ENCODE results near the gene TTI1.

Gene TTI1

DNA sequence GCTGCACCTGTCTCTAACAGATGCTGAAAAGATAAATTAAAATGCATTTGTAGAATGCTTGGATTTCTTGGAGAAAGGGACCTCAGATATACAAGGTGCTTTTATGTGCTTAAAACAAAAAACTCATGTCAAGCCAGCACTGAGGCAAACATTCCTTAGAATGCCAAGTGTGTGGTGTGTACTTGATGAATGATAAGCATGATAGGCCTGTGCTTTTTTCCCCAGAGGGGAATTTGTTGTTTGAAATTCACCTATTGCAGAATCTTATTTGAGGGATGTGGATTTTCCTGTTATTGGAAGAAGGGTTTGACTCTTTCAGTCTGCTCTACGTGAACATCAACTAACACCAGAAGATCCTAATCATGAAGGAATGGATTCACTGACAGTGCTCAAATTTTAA is 28.8 kb downstream of the TTI1 start:
- H3K36me3 ChIP-seq (ENCODE audit: control insufficient read depth in 2 of 2, insufficient read depth in 1 of 2, low read length in 2 of 2) = peaks cover 6 to 73% of the 10 kb centered on the region in 2 experiments; a peak in 2 of 3 replicates
- no peaks in the 10 kb centered on the region for H3K4me1 ChIP-seq (ENCODE audit: control insufficient read depth, insufficient read depth, low read length)
- POLR2A ChIA-PET = no interaction called here
- CTCF ChIA-PET = interaction anchor here (0.7 kb wide), 1 partner anchor 295 kb away, joined by 3 read pairs; no protein-coding TSS in a partner anchor
- H3K4me3 ChIP-seq (ENCODE audit: low read depth, low read length) = no peak overlapping the region
- H3K9me3 ChIP-seq (ENCODE audit: control insufficient read depth, insufficient read depth, low read depth, low read length) = no peaks in the 10 kb centered on the region
- no peak overlapping the region for H3K27ac ChIP-seq (ENCODE audit: extremely low read depth, low read depth, low read length)
- no peak for TF ChIP-seq ZNF555 (tag by site-specific recombination; conservative IDR thresholded peaks at IDR 0.05)
- TF ChIP-seq ZNF169 (tag by site-specific recombination; IDR thresholded peaks at IDR 0.05) = no peak
- TF ChIP-seq ZNF624 (tag by site-specific recombination; IDR thresholded peaks at IDR 0.05) = no peak
- TF ChIP-seq ZNF660 (tag by site-specific recombination; IDR thresholded peaks at IDR 0.05) = no peak
- no peak for TF ChIP-seq ZNF596 (tag by site-specific recombination; IDR thresholded peaks at IDR 0.05)
- TF ChIP-seq KLF1 (tag by site-specific recombination; IDR thresholded peaks at IDR 0.05) = no peak
- no peak for TF ChIP-seq ZNF449 (tag by site-specific recombination; IDR thresholded peaks at IDR 0.05)
- no peak for TF ChIP-seq ZNF211 (tag by site-specific recombination; IDR thresholded peaks at IDR 0.05; ENCODE audit: low read depth)
- TF ChIP-seq, protein P1, sequence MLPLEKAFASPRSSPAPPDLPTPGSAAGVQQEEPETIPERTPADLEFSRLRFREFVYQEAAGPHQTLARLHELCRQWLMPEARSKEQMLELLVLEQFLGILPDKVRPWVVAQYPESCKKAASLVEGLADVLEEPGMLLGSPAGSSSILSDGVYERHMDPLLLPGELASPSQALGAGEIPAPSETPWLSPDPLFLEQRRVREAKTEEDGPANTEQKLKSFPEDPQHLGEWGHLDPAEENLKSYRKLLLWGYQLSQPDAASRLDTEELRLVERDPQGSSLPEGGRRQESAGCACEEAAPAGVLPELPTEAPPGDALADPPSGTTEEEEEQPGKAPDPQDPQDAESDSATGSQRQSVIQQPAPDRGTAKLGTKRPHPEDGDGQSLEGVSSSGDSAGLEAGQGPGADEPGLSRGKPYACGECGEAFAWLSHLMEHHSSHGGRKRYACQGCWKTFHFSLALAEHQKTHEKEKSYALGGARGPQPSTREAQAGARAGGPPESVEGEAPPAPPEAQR (tag by site-specific recombination; IDR thresholded peaks at IDR 0.05) = no peak
- TF ChIP-seq, protein P2, sequence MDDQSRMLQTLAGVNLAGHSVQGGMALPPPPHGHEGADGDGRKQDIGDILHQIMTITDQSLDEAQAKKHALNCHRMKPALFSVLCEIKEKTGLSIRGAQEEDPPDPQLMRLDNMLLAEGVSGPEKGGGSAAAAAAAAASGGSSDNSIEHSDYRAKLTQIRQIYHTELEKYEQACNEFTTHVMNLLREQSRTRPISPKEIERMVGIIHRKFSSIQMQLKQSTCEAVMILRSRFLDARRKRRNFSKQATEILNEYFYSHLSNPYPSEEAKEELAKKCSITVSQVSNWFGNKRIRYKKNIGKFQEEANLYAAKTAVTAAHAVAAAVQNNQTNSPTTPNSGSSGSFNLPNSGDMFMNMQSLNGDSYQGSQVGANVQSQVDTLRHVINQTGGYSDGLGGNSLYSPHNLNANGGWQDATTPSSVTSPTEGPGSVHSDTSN (CRISPR knock-in tag; IDR thresholded peaks at IDR 0.05) = no peak
- TF ChIP-seq, protein P3, sequence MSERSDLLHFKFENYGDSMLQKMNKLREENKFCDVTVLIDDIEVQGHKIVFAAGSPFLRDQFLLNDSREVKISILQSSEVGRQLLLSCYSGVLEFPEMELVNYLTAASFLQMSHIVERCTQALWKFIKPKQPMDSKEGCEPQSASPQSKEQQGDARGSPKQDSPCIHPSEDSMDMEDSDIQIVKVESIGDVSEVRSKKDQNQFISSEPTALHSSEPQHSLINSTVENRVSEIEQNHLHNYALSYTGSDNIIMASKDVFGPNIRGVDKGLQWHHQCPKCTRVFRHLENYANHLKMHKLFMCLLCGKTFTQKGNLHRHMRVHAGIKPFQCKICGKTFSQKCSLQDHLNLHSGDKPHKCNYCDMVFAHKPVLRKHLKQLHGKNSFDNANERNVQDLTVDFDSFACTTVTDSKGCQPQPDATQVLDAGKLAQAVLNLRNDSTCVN (tag by site-specific recombination; optimal IDR thresholded peaks at IDR 0.05) = no peak
- no peak for TF ChIP-seq ZNF266 (tag by site-specific recombination; IDR thresholded peaks at IDR 0.05; ENCODE audit: low read depth)
- TF ChIP-seq ZBTB48 (tag by site-specific recombination; IDR thresholded peaks at IDR 0.05) = no peak
- TF ChIP-seq ZNF146 (tag by site-specific recombination; IDR thresholded peaks at IDR 0.05) = no peak
- TF ChIP-seq, protein P4, sequence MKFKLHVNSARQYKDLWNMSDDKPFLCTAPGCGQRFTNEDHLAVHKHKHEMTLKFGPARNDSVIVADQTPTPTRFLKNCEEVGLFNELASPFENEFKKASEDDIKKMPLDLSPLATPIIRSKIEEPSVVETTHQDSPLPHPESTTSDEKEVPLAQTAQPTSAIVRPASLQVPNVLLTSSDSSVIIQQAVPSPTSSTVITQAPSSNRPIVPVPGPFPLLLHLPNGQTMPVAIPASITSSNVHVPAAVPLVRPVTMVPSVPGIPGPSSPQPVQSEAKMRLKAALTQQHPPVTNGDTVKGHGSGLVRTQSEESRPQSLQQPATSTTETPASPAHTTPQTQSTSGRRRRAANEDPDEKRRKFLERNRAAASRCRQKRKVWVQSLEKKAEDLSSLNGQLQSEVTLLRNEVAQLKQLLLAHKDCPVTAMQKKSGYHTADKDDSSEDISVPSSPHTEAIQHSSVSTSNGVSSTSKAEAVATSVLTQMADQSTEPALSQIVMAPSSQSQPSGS (tag by site-specific recombination; IDR thresholded peaks at IDR 0.05; ENCODE audit: low read depth) = no peak
- TF ChIP-seq, protein P5, sequence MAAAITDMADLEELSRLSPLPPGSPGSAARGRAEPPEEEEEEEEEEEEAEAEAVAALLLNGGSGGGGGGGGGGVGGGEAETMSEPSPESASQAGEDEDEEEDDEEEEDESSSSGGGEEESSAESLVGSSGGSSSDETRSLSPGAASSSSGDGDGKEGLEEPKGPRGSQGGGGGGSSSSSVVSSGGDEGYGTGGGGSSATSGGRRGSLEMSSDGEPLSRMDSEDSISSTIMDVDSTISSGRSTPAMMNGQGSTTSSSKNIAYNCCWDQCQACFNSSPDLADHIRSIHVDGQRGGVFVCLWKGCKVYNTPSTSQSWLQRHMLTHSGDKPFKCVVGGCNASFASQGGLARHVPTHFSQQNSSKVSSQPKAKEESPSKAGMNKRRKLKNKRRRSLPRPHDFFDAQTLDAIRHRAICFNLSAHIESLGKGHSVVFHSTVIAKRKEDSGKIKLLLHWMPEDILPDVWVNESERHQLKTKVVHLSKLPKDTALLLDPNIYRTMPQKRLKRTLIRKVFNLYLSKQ (tag by site-specific recombination; IDR thresholded peaks at IDR 0.05; ENCODE audit: borderline replicate concordance) = no peak

- ChIA-PET POLR2A (no interaction called here), CTCF (no interaction called here)
- no peak overlapping the region for H3K4me3 ChIP-seq (ENCODE audit: low read depth, low read length)
- TF ChIP-seq ZNF155 (tag by site-specific recombination; IDR thresholded peaks at IDR 0.05) (no peak), ZNF426 (tag by site-specific recombination; IDR thresholded peaks at IDR 0.05) (no peak), ZNF473 (tag by site-specific recombination; IDR thresholded peaks at IDR 0.05) (no peak), KLF8 (tag by site-specific recombination; IDR thresholded peaks at IDR 0.05) (no peak), ZNF175 (tag by site-specific recombination; IDR thresholded peaks at IDR 0.05) (no peak), ZSCAN4 (tag by site-specific recombination; IDR thresholded peaks at IDR 0.05) (no peak), ZNF350 (tag by site-specific recombination; IDR thresholded peaks at IDR 0.05) (no peak), PRDM1 (tag by site-specific recombination; IDR thresholded peaks at IDR 0.05) (no peak), TCF7L2 (IDR thresholded peaks at IDR 0.05; ENCODE audit: borderline replicate concordance, low read depth, low read length) (no peak)
- H3K4me1 ChIP-seq (ENCODE audit: control insufficient read depth, insufficient read depth, low read length) = no peaks in the 10 kb centered on the region
- H3K36me3 ChIP-seq (ENCODE audit: control insufficient read depth in 2 of 2, insufficient read depth in 1 of 2, low read length in 2 of 2) = peaks cover 14 to 82% of the 10 kb centered on the region in 2 experiments
- no peak overlapping the region for H3K27ac ChIP-seq (ENCODE audit: extremely low read depth, low read depth, low read length)
- no peaks in the 10 kb centered on the region for H3K9me3 ChIP-seq (ENCODE audit: control insufficient read depth, insufficient read depth, low read depth, low read length)
These were observed 30.8 kb downstream of the TTI1 start for GRCh38 chr20:38002422-38002821.

Measured in HEK293 (cell line).